ENCODE results near the gene CTAG1B. TPM values are rescaled to one million over a fixed set of nuclear protein-coding genes. Genes with fewer than 3 reads are reported as not detected.

CTAG1B gene
- total RNA-seq, 2 experiments from 2014 or later: not detected

- no peaks in the 10 kb centered on the region for H3K36me3 ChIP-seq (ENCODE audit: insufficient read depth, low read length)
- TF ChIP-seq CTCF (conservative IDR thresholded peaks at IDR 0.05; ENCODE audit: low read length) (no peak), EZH2phosphoT487 (IDR thresholded peaks at IDR 0.05; ENCODE audit: borderline replicate concordance, low read depth, low read length) (no peak)
- ChIA-PET POLR2A (no interaction called here), CTCF (ENCODE audit: unreplicated experiment) (no interaction called here)
- H3K9me3 ChIP-seq (ENCODE audit: low read length): no peaks in the 10 kb centered on the region
- intact Hi-C loops (cut with micrococcal nuclease; ENCODE audit: unreplicated experiment): no loop called here
- H3K9me2 ChIP-seq (ENCODE audit: insufficient read depth, low read length): no peaks in the 10 kb centered on the region
- H3K4me3 ChIP-seq (ENCODE audit: low read depth, low read length, poor library complexity, severe bottlenecking): no peak overlapping the region
- no peak overlapping the region for H3K27ac ChIP-seq (ENCODE audit: low read depth, low read length, poor library complexity, severe bottlenecking)
- no peaks in the 10 kb centered on the region for H4K20me1 ChIP-seq (ENCODE audit: insufficient read depth, low read length)
- DNase-seq (ENCODE audit: low spot score): no peak
- no peaks in the 10 kb centered on the region for H3K79me2 ChIP-seq (ENCODE audit: insufficient read depth, low read depth, low read length)
- no peaks in the 10 kb centered on the region for H3K4me1 ChIP-seq (ENCODE audit: insufficient read depth, low read length, poor library complexity, severe bottlenecking)
- H3K4me2 ChIP-seq (ENCODE audit: low read length): no peak overlapping the region
- no TSS peak for BruUV-seq (replicated peaks)
- no peak overlapping the region for H2AFZ ChIP-seq (ENCODE audit: low read length)
These were observed 33.9 kb upstream of the CTAG1B start for GRCh38 chrX:154653048-154653401.

- H3K36me3 ChIP-seq (ENCODE audit: insufficient read depth, low read length): no peaks in the 10 kb centered on the region
- H3K79me2 ChIP-seq (ENCODE audit: insufficient read depth, low read depth, low read length): no peaks in the 10 kb centered on the region
- no peak overlapping the region for H2AFZ ChIP-seq (ENCODE audit: low read length)
- H3K9me2 ChIP-seq (ENCODE audit: insufficient read depth, low read length): no peaks in the 10 kb centered on the region
- H4K20me1 ChIP-seq (ENCODE audit: insufficient read depth, low read length): no peaks in the 10 kb centered on the region
- intact Hi-C loops (cut with micrococcal nuclease; ENCODE audit: unreplicated experiment): no loop called here
- no peaks in the 10 kb centered on the region for H3K9me3 ChIP-seq (ENCODE audit: low read length)
- H3K4me3 ChIP-seq (ENCODE audit: low read depth, low read length, poor library complexity, severe bottlenecking): no peak overlapping the region
- no TSS peak for BruUV-seq (replicated peaks)
- no peak overlapping the region for H3K4me2 ChIP-seq (ENCODE audit: low read length)
- DNase-seq (ENCODE audit: low spot score): no peak
- H3K27ac ChIP-seq (ENCODE audit: low read depth, low read length, poor library complexity, severe bottlenecking): no peak overlapping the region
- POLR2A ChIA-PET: no interaction called here
- TF ChIP-seq EZH2phosphoT487 (IDR thresholded peaks at IDR 0.05; ENCODE audit: borderline replicate concordance, low read depth, low read length) (no peak), CTCF (conservative IDR thresholded peaks at IDR 0.05; ENCODE audit: low read length) (no peak)
- CTCF ChIA-PET (ENCODE audit: unreplicated experiment): no interaction called here
- no peaks in the 10 kb centered on the region for H3K4me1 ChIP-seq (ENCODE audit: insufficient read depth, low read length, poor library complexity, severe bottlenecking)
These were observed 33.4 kb upstream of the CTAG1B start for GRCh38 chrX:154652311-154653047.

- Histone ChIP-seq H3K79me2 (ENCODE audit: insufficient read depth, low read depth, low read length) (no peaks in the 10 kb centered on the region), H2AFZ (ENCODE audit: low read length) (no peak overlapping the region), H3K4me2 (ENCODE audit: low read length) (no peak overlapping the region), H3K9me3 (ENCODE audit: low read length) (no peaks in the 10 kb centered on the region), H3K9me2 (ENCODE audit: insufficient read depth, low read length) (no peaks in the 10 kb centered on the region), H3K27ac (ENCODE audit: low read depth, low read length, poor library complexity, severe bottlenecking) (no peak overlapping the region), H3K36me3 (ENCODE audit: insufficient read depth, low read length) (no peaks in the 10 kb centered on the region), H4K20me1 (ENCODE audit: insufficient read depth, low read length) (no peaks in the 10 kb centered on the region), H3K4me1 (ENCODE audit: insufficient read depth, low read length, poor library complexity, severe bottlenecking) (no peaks in the 10 kb centered on the region), H3K4me3 (ENCODE audit: low read depth, low read length, poor library complexity, severe bottlenecking) (no peak overlapping the region)
- TF ChIP-seq CTCF (conservative IDR thresholded peaks at IDR 0.05; ENCODE audit: low read length): no peak
- no peak for TF ChIP-seq EZH2phosphoT487 (IDR thresholded peaks at IDR 0.05; ENCODE audit: borderline replicate concordance, low read depth, low read length)
- intact Hi-C loops (cut with micrococcal nuclease; ENCODE audit: unreplicated experiment): no loop called here
- no peak for DNase-seq (ENCODE audit: low spot score)
- POLR2A ChIA-PET: no interaction called here
- CTCF ChIA-PET (ENCODE audit: unreplicated experiment): no interaction called here
- BruUV-seq (replicated peaks): no TSS peak
These were observed 31.1 kb upstream of the CTAG1B start for GRCh38 chrX:154650221-154650510.
